Nephron (organoid): ENCODE results near the gene NEGR1.

Experiments
- H3K27ac Mint-ChIP-seq, 3 experiments: 2 replicates each; pipeline ENCODE4 v1.8.0; 2020; ENCODE audit warnings: mixed read lengths in 3 of 3, mild to moderate bottlenecking in 2 of 3, moderate library complexity in 1 of 3
- H3K27me3 Mint-ChIP-seq: 2 replicates; pipeline ENCODE4 v1.8.0; 2021; ENCODE audit warnings: low read depth, mild to moderate bottlenecking, moderate library complexity, mixed read lengths
- H3K36me3 Mint-ChIP-seq: 2 replicates; pipeline ENCODE4 v1.8.0; 2020; ENCODE audit warnings: low read depth, mixed read lengths
- H3K4me1 Mint-ChIP-seq: 2 replicates; pipeline ENCODE4 v1.8.0; 2020; ENCODE audit warnings: mixed read lengths
- H3K4me3 Mint-ChIP-seq, 3 experiments: 2 replicates each; pipeline ENCODE4 v1.8.0; 2020; ENCODE audit warnings: mild to moderate bottlenecking in 3 of 3, mixed read lengths in 3 of 3, moderate library complexity in 2 of 3
- H3K9me3 Mint-ChIP-seq: 2 replicates; pipeline ENCODE4 v1.8.0; 2020; ENCODE audit warnings: mixed read lengths
- CTCF ChIP-seq, 3 experiments: fragments of 200-600 bp; sonication (generic); IDR thresholded peaks; one replicate each; pipeline ENCODE4 v1.5.0; 2021; ENCODE audit warnings: antibody characterized with exemption in 3 of 3; ENCODE audit not compliant: unreplicated experiment in 3 of 3

NEGR1 gene

DNA sequence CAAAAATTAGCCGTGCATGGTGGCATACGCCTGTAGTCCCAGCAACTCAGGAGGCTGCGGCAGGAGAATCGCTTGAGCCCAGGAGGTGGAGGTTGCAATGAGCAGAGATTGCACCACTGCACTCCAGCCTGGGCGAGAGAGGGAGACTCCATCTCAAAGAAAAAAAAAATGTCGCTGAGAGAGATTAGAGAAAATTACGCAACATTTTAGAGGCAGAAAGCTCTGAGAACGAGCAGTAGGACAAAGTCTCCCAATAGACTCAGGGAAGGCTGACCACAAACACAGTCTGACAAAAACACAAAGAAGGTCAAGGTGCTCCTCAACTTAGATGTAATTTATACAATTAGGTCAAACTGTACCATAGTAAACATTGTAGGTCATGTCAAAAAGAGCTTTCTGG, 833.9 kb downstream of the NEGR1 start:
- no peak overlapping the region for H3K27ac Mint-ChIP-seq
- no peaks in the 10 kb centered on the region for H3K27me3 Mint-ChIP-seq
- no peaks in the 10 kb centered on the region for H3K9me3 Mint-ChIP-seq
- H3K4me1 Mint-ChIP-seq, result no peaks in the 10 kb centered on the region
- H3K36me3 Mint-ChIP-seq, result no peaks in the 10 kb centered on the region
- TF ChIP-seq CTCF (IDR thresholded peaks at IDR 0.05; ENCODE audit: unreplicated experiment in 3 of 3), result no peak
- H3K4me3 Mint-ChIP-seq, result no peak overlapping the region

GRCh38 chr1:71438626-71439025, 843.7 kb downstream of the NEGR1 start:
- no peaks in the 10 kb centered on the region for H3K27me3 Mint-ChIP-seq
- no peak overlapping the region for H3K4me3 Mint-ChIP-seq
- no peaks in the 10 kb centered on the region for H3K9me3 Mint-ChIP-seq
- no peak for TF ChIP-seq CTCF (IDR thresholded peaks at IDR 0.05; ENCODE audit: unreplicated experiment in 3 of 3)
- H3K27ac Mint-ChIP-seq, result no peak overlapping the region
- H3K36me3 Mint-ChIP-seq, result no peaks in the 10 kb centered on the region
- no peaks in the 10 kb centered on the region for H3K4me1 Mint-ChIP-seq

DNA sequence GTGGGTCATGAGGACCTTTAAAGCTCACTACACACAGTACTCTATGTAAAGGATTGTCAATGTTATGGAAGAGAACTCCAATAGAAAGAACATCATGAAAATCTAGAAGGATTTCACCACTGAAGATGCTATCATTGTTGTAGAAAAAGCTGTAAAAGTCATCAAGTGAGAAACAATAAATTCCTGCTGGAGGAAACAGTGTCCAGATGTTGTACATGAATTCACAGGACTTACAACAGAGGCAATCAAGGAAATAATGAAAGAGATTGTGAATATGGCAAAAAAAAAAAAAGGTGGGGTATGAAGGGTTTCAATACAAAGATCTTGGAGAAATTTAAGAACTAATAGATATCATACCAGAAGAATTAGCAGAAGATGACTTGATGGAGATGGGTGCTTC, 846.4 kb downstream of the NEGR1 start:
- no peak for TF ChIP-seq CTCF (IDR thresholded peaks at IDR 0.05; ENCODE audit: unreplicated experiment in 3 of 3)
- Mint-ChIP-seq H3K9me3 (no peaks in the 10 kb centered on the region), H3K4me3 (no peak overlapping the region), H3K27me3 (no peaks in the 10 kb centered on the region), H3K4me1 (no peaks in the 10 kb centered on the region), H3K27ac (no peak overlapping the region), H3K36me3 (no peaks in the 10 kb centered on the region)

- no peaks in the 10 kb centered on the region for H3K36me3 Mint-ChIP-seq
- no peak for TF ChIP-seq CTCF (IDR thresholded peaks at IDR 0.05; ENCODE audit: unreplicated experiment in 3 of 3)
- no peaks in the 10 kb centered on the region for H3K27me3 Mint-ChIP-seq
- H3K4me1 Mint-ChIP-seq, result no peaks in the 10 kb centered on the region
- no peak overlapping the region for H3K27ac Mint-ChIP-seq
- no peaks in the 10 kb centered on the region for H3K9me3 Mint-ChIP-seq
- H3K4me3 Mint-ChIP-seq, result no peak overlapping the region
Measured at GRCh38 chr1:71434240-71434639, 848.1 kb downstream of the NEGR1 start.

- H3K9me3 Mint-ChIP-seq, result no peaks in the 10 kb centered on the region
- H3K4me1 Mint-ChIP-seq, result no peaks in the 10 kb centered on the region
- no peak overlapping the region for H3K4me3 Mint-ChIP-seq
- no peak overlapping the region for H3K27ac Mint-ChIP-seq
- no peaks in the 10 kb centered on the region for H3K36me3 Mint-ChIP-seq
- no peaks in the 10 kb centered on the region for H3K27me3 Mint-ChIP-seq
- no peak for TF ChIP-seq CTCF (IDR thresholded peaks at IDR 0.05; ENCODE audit: unreplicated experiment in 3 of 3)
Measured at GRCh38 chr1:71428029-71428428, 854.3 kb downstream of the NEGR1 start.

GRCh38 chr1:71427066-71427465, 855.3 kb downstream of the NEGR1 start:
- H3K27me3 Mint-ChIP-seq, result no peaks in the 10 kb centered on the region
- TF ChIP-seq CTCF (IDR thresholded peaks at IDR 0.05; ENCODE audit: unreplicated experiment in 3 of 3), result no peak
- H3K4me3 Mint-ChIP-seq, result no peak overlapping the region
- H3K27ac Mint-ChIP-seq, result no peak overlapping the region
- H3K36me3 Mint-ChIP-seq, result no peaks in the 10 kb centered on the region
- H3K9me3 Mint-ChIP-seq, result no peaks in the 10 kb centered on the region
- no peaks in the 10 kb centered on the region for H3K4me1 Mint-ChIP-seq
